ENCODE data around the gene NGB.

The NGB gene

GRCh38 chr14:77242752-77243151 lies 28.3 kb downstream of the NGB start:
- no peak for FAIRE-seq
- TF ChIP-seq TAF1 (IDR thresholded peaks at IDR 0.05; ENCODE audit: borderline replicate concordance, low read depth, low read length): no peak
- no peak for DNase-seq (ENCODE audit: insufficient read length)

GRCh38 chr14:77241955-77242354 lies 29.1 kb downstream of the NGB start:
- FAIRE-seq: no peak
- DNase-seq (ENCODE audit: insufficient read length): no peak
- TF ChIP-seq POLR2A (IDR thresholded peaks at IDR 0.05; ENCODE audit: low read depth, low read length): no peak
- no peak for TF ChIP-seq TAF1 (IDR thresholded peaks at IDR 0.05; ENCODE audit: borderline replicate concordance, low read depth, low read length)
- no peak for TF ChIP-seq POLR2AphosphoS5 (IDR thresholded peaks at IDR 0.05; ENCODE audit: low read depth, low read length)

GRCh38 chr14:77240336-77240915 lies 30.6 kb downstream of the NGB start:
- no peak for FAIRE-seq
- no peak for DNase-seq (ENCODE audit: insufficient read length)
- TF ChIP-seq POLR2A (IDR thresholded peaks at IDR 0.05; ENCODE audit: low read depth, low read length) (no peak), POLR2AphosphoS5 (IDR thresholded peaks at IDR 0.05; ENCODE audit: low read depth, low read length) (no peak), TAF1 (IDR thresholded peaks at IDR 0.05; ENCODE audit: borderline replicate concordance, low read depth, low read length) (no peak)

- TF ChIP-seq POLR2AphosphoS5 (IDR thresholded peaks at IDR 0.05; ENCODE audit: low read depth, low read length) (no peak), TAF1 (IDR thresholded peaks at IDR 0.05; ENCODE audit: borderline replicate concordance, low read depth, low read length) (no peak), POLR2A (IDR thresholded peaks at IDR 0.05; ENCODE audit: low read depth, low read length) (no peak)
- FAIRE-seq: no peak
- DNase-seq (ENCODE audit: insufficient read length): no peak
Measured at GRCh38 chr14:77239412-77239811, 31.6 kb downstream of the NGB start.

- DNase-seq (ENCODE audit: insufficient read length) (no peak), FAIRE-seq (no peak)
- TF ChIP-seq POLR2AphosphoS5 (IDR thresholded peaks at IDR 0.05; ENCODE audit: low read depth, low read length) (no peak), TAF1 (IDR thresholded peaks at IDR 0.05; ENCODE audit: borderline replicate concordance, low read depth, low read length) (no peak), POLR2A (IDR thresholded peaks at IDR 0.05; ENCODE audit: low read depth, low read length) (no peak)
Measured at GRCh38 chr14:77238996-77239395, 32.0 kb downstream of the NGB start.

- DNase-seq (ENCODE audit: insufficient read length) (no peak), FAIRE-seq (no peak)
- TF ChIP-seq POLR2AphosphoS5 (IDR thresholded peaks at IDR 0.05; ENCODE audit: low read depth, low read length) (no peak), POLR2A (IDR thresholded peaks at IDR 0.05; ENCODE audit: low read depth, low read length) (no peak), TAF1 (IDR thresholded peaks at IDR 0.05; ENCODE audit: borderline replicate concordance, low read depth, low read length) (no peak)
Measured at GRCh38 chr14:77238356-77238755, 32.6 kb downstream of the NGB start.

GRCh38 chr14:77236814-77237213 lies 34.2 kb downstream of the NGB start:
- DNase-seq (ENCODE audit: insufficient read length): no peak
- TF ChIP-seq TAF1 (IDR thresholded peaks at IDR 0.05; ENCODE audit: borderline replicate concordance, low read depth, low read length): no peak
- TF ChIP-seq POLR2A (IDR thresholded peaks at IDR 0.05; ENCODE audit: low read depth, low read length): no peak
- TF ChIP-seq POLR2AphosphoS5 (IDR thresholded peaks at IDR 0.05; ENCODE audit: low read depth, low read length): no peak
- FAIRE-seq: no peak

- TF ChIP-seq POLR2A (IDR thresholded peaks at IDR 0.05; ENCODE audit: low read depth, low read length): no peak
- TF ChIP-seq TAF1 (IDR thresholded peaks at IDR 0.05; ENCODE audit: borderline replicate concordance, low read depth, low read length): no peak
- no peak for TF ChIP-seq POLR2AphosphoS5 (IDR thresholded peaks at IDR 0.05; ENCODE audit: low read depth, low read length)
- no peak for DNase-seq (ENCODE audit: insufficient read length)
- no peak for FAIRE-seq
Measured at GRCh38 chr14:77231721-77232120, 39.3 kb downstream of the NGB start.

- TF ChIP-seq POLR2AphosphoS5 (IDR thresholded peaks at IDR 0.05; ENCODE audit: low read depth, low read length): no peak
- no peak for TF ChIP-seq TAF1 (IDR thresholded peaks at IDR 0.05; ENCODE audit: borderline replicate concordance, low read depth, low read length)
- no peak for TF ChIP-seq POLR2A (IDR thresholded peaks at IDR 0.05; ENCODE audit: low read depth, low read length)
- no peak for DNase-seq (ENCODE audit: insufficient read length)
- FAIRE-seq: no peak
Measured at GRCh38 chr14:77230914-77231313, 40.1 kb downstream of the NGB start.

- no peak for FAIRE-seq
- DNase-seq (ENCODE audit: insufficient read length): no peak
- TF ChIP-seq POLR2AphosphoS5 (IDR thresholded peaks at IDR 0.05; ENCODE audit: low read depth, low read length) (no peak), TAF1 (IDR thresholded peaks at IDR 0.05; ENCODE audit: borderline replicate concordance, low read depth, low read length) (no peak), POLR2A (IDR thresholded peaks at IDR 0.05; ENCODE audit: low read depth, low read length) (no peak)
Measured at GRCh38 chr14:77228056-77228455, 43.0 kb downstream of the NGB start.

GRCh38 chr14:77225892-77226557 lies 45.0 kb downstream of the NGB start:
- DNase-seq (ENCODE audit: insufficient read length) (no peak), FAIRE-seq (no peak)
- TF ChIP-seq POLR2A (IDR thresholded peaks at IDR 0.05; ENCODE audit: low read depth, low read length): no peak
- TF ChIP-seq POLR2AphosphoS5 (IDR thresholded peaks at IDR 0.05; ENCODE audit: low read depth, low read length): no peak
- TF ChIP-seq TAF1 (IDR thresholded peaks at IDR 0.05; ENCODE audit: borderline replicate concordance, low read depth, low read length): no peak

- TF ChIP-seq TAF1 (IDR thresholded peaks at IDR 0.05; ENCODE audit: borderline replicate concordance, low read depth, low read length) (no peak), POLR2AphosphoS5 (IDR thresholded peaks at IDR 0.05; ENCODE audit: low read depth, low read length) (no peak), POLR2A (IDR thresholded peaks at IDR 0.05; ENCODE audit: low read depth, low read length) (no peak)
- FAIRE-seq: no peak
- DNase-seq (ENCODE audit: insufficient read length): no peak
Measured at GRCh38 chr14:77225254-77225653, 45.8 kb downstream of the NGB start.

Measured in GM12892 (cell line).